ENCODE data around the gene SLC12A6.

DNA sequence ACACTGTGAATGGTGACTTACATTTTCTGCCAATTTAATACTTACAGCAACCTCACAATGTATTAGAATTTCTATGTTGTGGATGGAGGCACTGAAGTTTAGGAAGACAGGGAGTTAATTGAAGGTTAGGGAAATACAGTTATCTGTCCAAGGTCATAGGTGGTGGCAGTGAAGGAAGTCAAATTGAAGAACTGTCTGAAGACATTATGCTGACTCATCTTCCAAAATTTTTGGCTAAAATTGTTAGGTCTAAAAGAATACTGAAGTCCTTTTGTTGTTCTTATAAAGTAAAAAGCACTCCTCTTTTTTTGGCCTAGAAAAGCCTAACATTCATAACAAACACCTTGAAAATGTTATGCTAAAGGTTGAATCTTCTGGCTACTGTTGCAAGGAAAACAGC, 85.0 kb downstream of the SLC12A6 start:
- TF ChIP-seq POLR2A (IDR thresholded peaks at IDR 0.05), result no peak
- TF ChIP-seq, protein P1, sequence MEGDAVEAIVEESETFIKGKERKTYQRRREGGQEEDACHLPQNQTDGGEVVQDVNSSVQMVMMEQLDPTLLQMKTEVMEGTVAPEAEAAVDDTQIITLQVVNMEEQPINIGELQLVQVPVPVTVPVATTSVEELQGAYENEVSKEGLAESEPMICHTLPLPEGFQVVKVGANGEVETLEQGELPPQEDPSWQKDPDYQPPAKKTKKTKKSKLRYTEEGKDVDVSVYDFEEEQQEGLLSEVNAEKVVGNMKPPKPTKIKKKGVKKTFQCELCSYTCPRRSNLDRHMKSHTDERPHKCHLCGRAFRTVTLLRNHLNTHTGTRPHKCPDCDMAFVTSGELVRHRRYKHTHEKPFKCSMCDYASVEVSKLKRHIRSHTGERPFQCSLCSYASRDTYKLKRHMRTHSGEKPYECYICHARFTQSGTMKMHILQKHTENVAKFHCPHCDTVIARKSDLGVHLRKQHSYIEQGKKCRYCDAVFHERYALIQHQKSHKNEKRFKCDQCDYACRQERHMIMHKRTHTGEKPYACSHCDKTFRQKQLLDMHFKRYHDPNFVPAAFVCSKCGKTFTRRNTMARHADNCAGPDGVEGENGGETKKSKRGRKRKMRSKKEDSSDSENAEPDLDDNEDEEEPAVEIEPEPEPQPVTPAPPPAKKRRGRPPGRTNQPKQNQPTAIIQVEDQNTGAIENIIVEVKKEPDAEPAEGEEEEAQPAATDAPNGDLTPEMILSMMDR (IDR thresholded peaks at IDR 0.05), result no peak
